ENCODE data around the gene CCDC159.

Gene CCDC159

DNA sequence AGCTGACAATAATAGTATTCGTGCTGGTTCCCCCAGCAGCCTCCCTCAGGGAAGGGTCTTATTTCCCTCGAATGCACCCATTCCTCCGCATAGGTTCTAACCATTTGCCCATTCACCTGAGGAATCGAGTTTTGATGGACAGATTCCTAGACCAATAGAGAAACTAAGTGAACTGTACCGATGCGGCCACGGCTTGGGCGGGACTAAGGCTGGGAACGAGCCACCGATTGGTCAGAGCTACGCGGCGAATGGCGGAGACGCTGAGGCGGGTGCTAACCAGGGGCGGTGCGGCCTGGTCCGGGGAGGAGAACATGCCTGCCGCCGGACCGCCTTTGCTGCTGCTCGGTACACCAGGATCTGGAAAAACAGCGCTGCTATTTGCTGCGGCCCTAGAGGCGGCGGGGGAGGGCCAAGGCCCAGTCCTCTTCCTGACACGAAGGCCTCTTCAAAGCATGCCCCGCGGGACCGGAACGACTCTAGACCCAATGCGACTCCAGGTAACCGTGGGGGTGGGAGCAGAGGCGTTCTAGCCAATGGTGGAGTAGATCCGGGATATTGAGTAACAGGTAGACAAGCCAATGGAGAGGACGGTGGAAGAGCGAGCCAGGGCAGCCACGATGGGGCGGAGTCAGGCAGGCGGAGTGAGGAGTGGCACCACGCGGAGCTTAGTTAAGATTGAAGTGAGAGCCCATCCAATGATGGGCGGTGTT, 28.3 kb downstream of the CCDC159 start, which contains the start of gene SWSAP1 (continued):
- TF ChIP-seq ZSCAN23 (tag by site-specific recombination; IDR thresholded peaks at IDR 0.05) (no peak), ZNF354C (tag by site-specific recombination; IDR thresholded peaks at IDR 0.05; ENCODE audit: borderline replicate concordance, low read depth) (no peak), ZNF366 (tag by site-specific recombination; conservative IDR thresholded peaks at IDR 0.05) (no peak), ZNF335 (tag by site-specific recombination; conservative IDR thresholded peaks at IDR 0.05) (peak; percentile 83), KLF9 (tag by site-specific recombination; IDR thresholded peaks at IDR 0.05; ENCODE audit: low read depth) (no peak), ZNF777 (tag by site-specific recombination; IDR thresholded peaks at IDR 0.05; ENCODE audit: borderline replicate concordance) (no peak), ZSCAN30 (tag by site-specific recombination; IDR thresholded peaks at IDR 0.05) (peak; percentile 41), ZFP69B (tag by site-specific recombination; IDR thresholded peaks at IDR 0.05) (no peak; the same call in 1 of the 2 replicates), ZNF747 (tag by site-specific recombination; IDR thresholded peaks at IDR 0.05) (no peak), EGR2 (tag by site-specific recombination; IDR thresholded peaks at IDR 0.05; ENCODE audit: low read depth) (no peak), SETDB1 (IDR thresholded peaks at IDR 0.05; ENCODE audit: insufficient read length, low read length) (no peak), ZNF510 (tag by site-specific recombination; IDR thresholded peaks at IDR 0.05; ENCODE audit: insufficient replicate concordance) (no peak), RBAK (tag by site-specific recombination; IDR thresholded peaks at IDR 0.05) (no peak), ZNF404 (tag by site-specific recombination; IDR thresholded peaks at IDR 0.05) (no peak), ZNF174 (tag by site-specific recombination; IDR thresholded peaks at IDR 0.05) (no peak), IKZF3 (tag by site-specific recombination; IDR thresholded peaks at IDR 0.05) (no peak), ZNF341 (tag by site-specific recombination; IDR thresholded peaks at IDR 0.05; ENCODE audit: low read depth) (no peak; the same call in 1 of the 2 replicates), ZNF571 (tag by site-specific recombination; IDR thresholded peaks at IDR 0.05) (no peak), ZNF600 (tag by site-specific recombination; IDR thresholded peaks at IDR 0.05) (no peak; the same call in 1 of the 2 replicates), KLF7 (tag by site-specific recombination; IDR thresholded peaks at IDR 0.05; ENCODE audit: borderline replicate concordance) (no peak), KLF8 (tag by site-specific recombination; IDR thresholded peaks at IDR 0.05) (peak; percentile 82; the same call in 1 of the 2 replicates), ZBTB20 (tag by site-specific recombination; IDR thresholded peaks at IDR 0.05) (peak; percentile 54; the same call in 1 of the 2 replicates), ZNF623 (tag by site-specific recombination; IDR thresholded peaks at IDR 0.05) (no peak), TRIM28 (IDR thresholded peaks at IDR 0.05; ENCODE audit: borderline replicate concordance, low read length) (no peak), SCRT1 (tag by site-specific recombination; IDR thresholded peaks at IDR 0.05; ENCODE audit: borderline replicate concordance) (peak; percentile 99), MYNN (tag by site-specific recombination; IDR thresholded peaks at IDR 0.05; ENCODE audit: borderline replicate concordance) (no peak), BCL11B (tag by site-specific recombination; IDR thresholded peaks at IDR 0.05; ENCODE audit: low read depth) (no peak), ZXDB (tag by site-specific recombination; IDR thresholded peaks at IDR 0.05) (peak; percentile 99), ZNF558 (tag by site-specific recombination; IDR thresholded peaks at IDR 0.05) (no peak; the same call in 1 of the 2 replicates), ZNF121 (tag by site-specific recombination; IDR thresholded peaks at IDR 0.05) (no peak), ZNF560 (tag by site-specific recombination; IDR thresholded peaks at IDR 0.05; ENCODE audit: borderline replicate concordance) (no peak), ZNF677 (tag by site-specific recombination; IDR thresholded peaks at IDR 0.05) (no peak), ZNF175 (tag by site-specific recombination; IDR thresholded peaks at IDR 0.05) (no peak), ZNF391 (tag by site-specific recombination; IDR thresholded peaks at IDR 0.05; ENCODE audit: borderline replicate concordance, low read depth) (no peak), ZNF585B (tag by site-specific recombination; IDR thresholded peaks at IDR 0.05) (no peak)
- TF ChIP-seq, protein P1, sequence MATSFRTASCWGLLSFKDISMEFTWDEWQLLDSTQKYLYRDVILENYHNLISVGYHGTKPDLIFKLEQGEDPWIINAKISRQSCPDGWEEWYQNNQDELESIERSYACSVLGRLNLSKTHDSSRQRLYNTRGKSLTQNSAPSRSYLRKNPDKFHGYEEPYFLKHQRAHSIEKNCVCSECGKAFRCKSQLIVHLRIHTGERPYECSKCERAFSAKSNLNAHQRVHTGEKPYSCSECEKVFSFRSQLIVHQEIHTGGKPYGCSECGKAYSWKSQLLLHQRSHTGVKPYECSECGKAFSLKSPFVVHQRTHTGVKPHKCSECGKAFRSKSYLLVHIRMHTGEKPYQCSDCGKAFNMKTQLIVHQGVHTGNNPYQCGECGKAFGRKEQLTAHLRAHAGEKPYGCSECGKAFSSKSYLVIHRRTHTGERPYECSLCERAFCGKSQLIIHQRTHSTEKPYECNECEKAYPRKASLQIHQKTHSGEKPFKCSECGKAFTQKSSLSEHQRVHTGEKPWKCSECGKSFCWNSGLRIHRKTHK (tag by site-specific recombination; IDR thresholded peaks at IDR 0.05): no peak
- TF ChIP-seq, protein P2, sequence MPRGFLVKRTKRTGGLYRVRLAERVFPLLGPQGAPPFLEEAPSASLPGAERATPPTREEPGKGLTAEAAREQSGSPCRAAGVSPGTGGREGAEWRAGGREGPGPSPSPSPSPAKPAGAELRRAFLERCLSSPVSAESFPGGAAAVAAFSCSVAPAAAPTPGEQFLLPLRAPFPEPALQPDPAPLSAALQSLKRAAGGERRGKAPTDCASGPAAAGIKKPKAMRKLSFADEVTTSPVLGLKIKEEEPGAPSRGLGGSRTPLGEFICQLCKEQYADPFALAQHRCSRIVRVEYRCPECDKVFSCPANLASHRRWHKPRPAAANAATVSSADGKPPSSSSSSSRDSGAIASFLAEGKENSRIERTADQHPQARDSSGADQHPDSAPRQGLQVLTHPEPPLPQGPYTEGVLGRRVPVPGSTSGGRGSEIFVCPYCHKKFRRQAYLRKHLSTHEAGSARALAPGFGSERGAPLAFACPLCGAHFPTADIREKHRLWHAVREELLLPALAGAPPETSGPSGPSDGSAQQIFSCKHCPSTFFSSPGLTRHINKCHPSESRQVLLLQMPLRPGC (tag by site-specific recombination; IDR thresholded peaks at IDR 0.05): no peak; the same call in 1 of the 2 replicates
- TF ChIP-seq, protein P3, sequence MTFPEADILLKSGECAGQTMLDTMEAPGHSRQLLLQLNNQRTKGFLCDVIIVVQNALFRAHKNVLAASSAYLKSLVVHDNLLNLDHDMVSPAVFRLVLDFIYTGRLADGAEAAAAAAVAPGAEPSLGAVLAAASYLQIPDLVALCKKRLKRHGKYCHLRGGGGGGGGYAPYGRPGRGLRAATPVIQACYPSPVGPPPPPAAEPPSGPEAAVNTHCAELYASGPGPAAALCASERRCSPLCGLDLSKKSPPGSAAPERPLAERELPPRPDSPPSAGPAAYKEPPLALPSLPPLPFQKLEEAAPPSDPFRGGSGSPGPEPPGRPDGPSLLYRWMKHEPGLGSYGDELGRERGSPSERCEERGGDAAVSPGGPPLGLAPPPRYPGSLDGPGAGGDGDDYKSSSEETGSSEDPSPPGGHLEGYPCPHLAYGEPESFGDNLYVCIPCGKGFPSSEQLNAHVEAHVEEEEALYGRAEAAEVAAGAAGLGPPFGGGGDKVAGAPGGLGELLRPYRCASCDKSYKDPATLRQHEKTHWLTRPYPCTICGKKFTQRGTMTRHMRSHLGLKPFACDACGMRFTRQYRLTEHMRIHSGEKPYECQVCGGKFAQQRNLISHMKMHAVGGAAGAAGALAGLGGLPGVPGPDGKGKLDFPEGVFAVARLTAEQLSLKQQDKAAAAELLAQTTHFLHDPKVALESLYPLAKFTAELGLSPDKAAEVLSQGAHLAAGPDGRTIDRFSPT (tag by site-specific recombination; IDR thresholded peaks at IDR 0.05): no peak
